Measurements from ENCODE around the gene LYZL4.

Gene LYZL4

DNA sequence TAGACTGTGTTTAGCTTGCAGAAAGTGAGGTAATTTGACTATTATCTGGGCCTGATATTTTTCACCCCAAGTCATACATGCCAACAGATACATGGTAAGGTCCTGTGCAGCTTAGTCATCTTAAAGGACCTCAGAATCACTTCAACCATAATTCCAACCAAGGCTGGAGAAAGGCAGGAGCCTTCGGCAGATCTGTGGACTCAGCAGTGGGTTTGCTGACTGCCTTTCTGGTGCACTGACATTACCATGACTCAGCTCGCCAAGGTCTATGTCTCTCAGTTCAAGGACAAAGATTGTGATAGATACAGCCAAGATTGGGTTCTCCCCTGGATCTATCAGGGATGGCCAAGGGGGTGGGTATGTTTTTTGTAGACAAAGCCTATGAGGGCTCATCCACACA is 32.7 kb downstream of the LYZL4 start:
- H3K27ac ChIP-seq: no peak overlapping the region
- H3K27me3 ChIP-seq (ENCODE audit: insufficient read depth, low read depth): no peaks in the 10 kb centered on the region
- no peak overlapping the region for H3K4me3 ChIP-seq (IDR thresholded peaks at IDR 0.05; ENCODE audit: insufficient read depth, low read depth, low read length)
- H2AFZ ChIP-seq (ENCODE audit: low read depth): no peak overlapping the region
- H4K20me1 ChIP-seq (ENCODE audit: insufficient read depth): no peaks in the 10 kb centered on the region
- TF ChIP-seq CTCF (conservative IDR thresholded peaks at IDR 0.05; ENCODE audit: low read depth, low read length): no peak
- no peak overlapping the region for H3K9ac ChIP-seq
- no peak overlapping the region for H3K4me2 ChIP-seq
- H3K4me1 ChIP-seq (ENCODE audit: low read depth, poor library complexity, severe bottlenecking): no peaks in the 10 kb centered on the region
- H3K79me2 ChIP-seq (ENCODE audit: insufficient read depth, low read depth): no peaks in the 10 kb centered on the region
- H3K36me3 ChIP-seq (ENCODE audit: insufficient read depth): no peaks in the 10 kb centered on the region

DNA sequence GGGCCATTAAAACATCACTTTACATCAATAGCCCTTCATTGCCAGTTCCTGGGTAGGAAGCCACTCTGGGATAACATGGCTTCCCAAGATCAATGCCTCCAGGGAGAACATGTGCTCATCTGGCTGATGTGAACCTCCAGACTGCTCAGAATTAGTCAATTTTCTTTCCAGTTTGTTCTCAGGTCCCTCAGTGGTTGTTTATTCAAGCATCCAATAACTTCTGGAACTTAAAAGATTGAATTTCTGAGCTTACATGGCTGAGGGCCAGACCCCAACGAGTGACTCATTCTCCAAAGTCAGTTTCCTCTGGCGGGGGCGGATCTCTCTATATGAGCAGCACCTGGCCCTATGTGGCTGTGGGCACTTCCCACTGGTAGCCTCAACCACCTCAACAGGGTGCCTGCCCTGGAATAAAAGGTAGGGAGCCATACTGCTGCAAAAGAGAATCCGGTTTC is 34.0 kb downstream of the LYZL4 start:
- Histone ChIP-seq H3K4me3 (IDR thresholded peaks at IDR 0.05; ENCODE audit: insufficient read depth, low read depth, low read length) (no peak overlapping the region), H3K4me2 (no peak overlapping the region), H3K4me1 (ENCODE audit: low read depth, poor library complexity, severe bottlenecking) (no peaks in the 10 kb centered on the region), H3K27ac (no peak overlapping the region), H2AFZ (ENCODE audit: low read depth) (no peak overlapping the region), H3K36me3 (ENCODE audit: insufficient read depth) (no peaks in the 10 kb centered on the region), H3K27me3 (ENCODE audit: insufficient read depth, low read depth) (no peaks in the 10 kb centered on the region), H3K79me2 (ENCODE audit: insufficient read depth, low read depth) (no peaks in the 10 kb centered on the region), H3K9ac (no peak overlapping the region), H4K20me1 (ENCODE audit: insufficient read depth) (no peaks in the 10 kb centered on the region)
- TF ChIP-seq CTCF (conservative IDR thresholded peaks at IDR 0.05; ENCODE audit: low read depth, low read length): no peak

- no peak for TF ChIP-seq CTCF (conservative IDR thresholded peaks at IDR 0.05; ENCODE audit: low read depth, low read length)
- no peaks in the 10 kb centered on the region for H4K20me1 ChIP-seq (ENCODE audit: insufficient read depth)
- H3K36me3 ChIP-seq (ENCODE audit: insufficient read depth): no peaks in the 10 kb centered on the region
- no peak overlapping the region for H3K27ac ChIP-seq
- H3K9ac ChIP-seq: no peak overlapping the region
- H3K79me2 ChIP-seq (ENCODE audit: insufficient read depth, low read depth): no peaks in the 10 kb centered on the region
- H3K4me2 ChIP-seq: no peak overlapping the region
- H3K27me3 ChIP-seq (ENCODE audit: insufficient read depth, low read depth): no peaks in the 10 kb centered on the region
- no peaks in the 10 kb centered on the region for H3K4me1 ChIP-seq (ENCODE audit: low read depth, poor library complexity, severe bottlenecking)
- no peak overlapping the region for H3K4me3 ChIP-seq (IDR thresholded peaks at IDR 0.05; ENCODE audit: insufficient read depth, low read depth, low read length)
- H2AFZ ChIP-seq (ENCODE audit: low read depth): no peak overlapping the region
Measured at GRCh38 chr3:42375121-42375800, 35.1 kb downstream of the LYZL4 start.

DNA sequence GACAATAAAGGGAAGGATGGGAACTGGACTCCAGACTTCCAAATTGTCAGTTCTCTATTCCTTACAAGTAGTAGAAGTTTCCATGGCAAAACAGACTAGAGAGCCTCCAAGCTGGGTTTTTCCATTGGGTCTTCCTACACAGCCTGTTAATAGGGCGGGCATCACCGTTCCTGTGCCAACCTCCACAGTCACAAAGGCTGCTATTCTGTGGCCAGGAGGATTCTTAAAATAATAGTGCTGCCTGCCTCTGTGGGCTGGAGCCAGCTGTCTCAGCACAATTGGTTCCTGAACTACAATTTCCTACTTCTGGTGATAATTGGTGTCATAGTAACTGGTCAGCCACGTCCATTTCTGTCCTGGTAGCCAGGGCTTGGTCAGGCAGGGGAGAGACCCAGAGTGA is 38.6 kb downstream of the LYZL4 start:
- TF ChIP-seq CTCF (conservative IDR thresholded peaks at IDR 0.05; ENCODE audit: low read depth, low read length): no peak
- Histone ChIP-seq H3K27ac (no peak overlapping the region), H3K79me2 (ENCODE audit: insufficient read depth, low read depth) (no peaks in the 10 kb centered on the region), H3K9ac (no peak overlapping the region), H3K4me1 (ENCODE audit: low read depth, poor library complexity, severe bottlenecking) (no peaks in the 10 kb centered on the region), H4K20me1 (ENCODE audit: insufficient read depth) (no peaks in the 10 kb centered on the region), H3K4me3 (IDR thresholded peaks at IDR 0.05; ENCODE audit: insufficient read depth, low read depth, low read length) (no peak overlapping the region), H3K27me3 (ENCODE audit: insufficient read depth, low read depth) (no peaks in the 10 kb centered on the region), H2AFZ (ENCODE audit: low read depth) (no peak overlapping the region), H3K36me3 (ENCODE audit: insufficient read depth) (no peaks in the 10 kb centered on the region), H3K4me2 (no peak overlapping the region)

Measured in KMS-11 (cell line).